ENCODE measurements around the gene HYCC1. TPM values are rescaled to one million over a fixed set of nuclear protein-coding genes. Genes with fewer than 3 reads are reported as not detected.

Gene HYCC1
- total RNA-seq, 1 donor from 2014 or later: 66.0 TPM

- no peak overlapping the region for H3K4me3 Mint-ChIP-seq (ENCODE audit: low read depth)
- H3K27ac Mint-ChIP-seq: peak overlapping the region; percentile 29
- DNase-seq (ENCODE audit: low spot score, unreplicated experiment): no peak
Measured at GRCh38 chr7:23018750-23019149, 4.8 kb upstream of the HYCC1 start.

GRCh38 chr7:23017309-23017708 lies 3.4 kb upstream of the HYCC1 start:
- TF ChIP-seq, protein P1, sequence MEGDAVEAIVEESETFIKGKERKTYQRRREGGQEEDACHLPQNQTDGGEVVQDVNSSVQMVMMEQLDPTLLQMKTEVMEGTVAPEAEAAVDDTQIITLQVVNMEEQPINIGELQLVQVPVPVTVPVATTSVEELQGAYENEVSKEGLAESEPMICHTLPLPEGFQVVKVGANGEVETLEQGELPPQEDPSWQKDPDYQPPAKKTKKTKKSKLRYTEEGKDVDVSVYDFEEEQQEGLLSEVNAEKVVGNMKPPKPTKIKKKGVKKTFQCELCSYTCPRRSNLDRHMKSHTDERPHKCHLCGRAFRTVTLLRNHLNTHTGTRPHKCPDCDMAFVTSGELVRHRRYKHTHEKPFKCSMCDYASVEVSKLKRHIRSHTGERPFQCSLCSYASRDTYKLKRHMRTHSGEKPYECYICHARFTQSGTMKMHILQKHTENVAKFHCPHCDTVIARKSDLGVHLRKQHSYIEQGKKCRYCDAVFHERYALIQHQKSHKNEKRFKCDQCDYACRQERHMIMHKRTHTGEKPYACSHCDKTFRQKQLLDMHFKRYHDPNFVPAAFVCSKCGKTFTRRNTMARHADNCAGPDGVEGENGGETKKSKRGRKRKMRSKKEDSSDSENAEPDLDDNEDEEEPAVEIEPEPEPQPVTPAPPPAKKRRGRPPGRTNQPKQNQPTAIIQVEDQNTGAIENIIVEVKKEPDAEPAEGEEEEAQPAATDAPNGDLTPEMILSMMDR (IDR thresholded peaks at IDR 0.05; ENCODE audit: unreplicated experiment): no peak
- H3K9me3 Mint-ChIP-seq (ENCODE audit: low read depth): no peaks in the 10 kb centered on the region
- no peak overlapping the region for H3K27ac Mint-ChIP-seq
- no peak overlapping the region for H3K4me3 Mint-ChIP-seq (ENCODE audit: low read depth)
- H3K36me3 Mint-ChIP-seq (ENCODE audit: insufficient read depth): no peaks in the 10 kb centered on the region
- peaks cover 5% of the 10 kb centered on the region for H3K4me1 Mint-ChIP-seq (ENCODE audit: low read depth)
- no peak for DNase-seq (ENCODE audit: low spot score, unreplicated experiment)
- H3K27me3 Mint-ChIP-seq: no peaks in the 10 kb centered on the region

More at GRCh38 chr7:23018750-23019149, 4.8 kb upstream of the HYCC1 start:
- peaks cover 5% of the 10 kb centered on the region for H3K4me1 Mint-ChIP-seq (ENCODE audit: low read depth)
- H3K27me3 Mint-ChIP-seq: no peaks in the 10 kb centered on the region
- H3K9me3 Mint-ChIP-seq (ENCODE audit: low read depth): no peaks in the 10 kb centered on the region
- no peaks in the 10 kb centered on the region for H3K36me3 Mint-ChIP-seq (ENCODE audit: insufficient read depth)
- TF ChIP-seq, protein P1 (IDR thresholded peaks at IDR 0.05; ENCODE audit: unreplicated experiment): no peak

- H3K4me1 Mint-ChIP-seq (ENCODE audit: low read depth): peaks cover 5% of the 10 kb centered on the region
Measured at GRCh38 chr7:23016345-23017253, 2.7 kb upstream of the HYCC1 start.

GRCh38 chr7:23014681-23015080 lies 751 bp upstream of the HYCC1 start:
- H3K4me3 Mint-ChIP-seq (ENCODE audit: low read depth): no peak overlapping the region
- no peaks in the 10 kb centered on the region for H3K9me3 Mint-ChIP-seq (ENCODE audit: low read depth)
- no peak for DNase-seq (ENCODE audit: low spot score, unreplicated experiment)
- H3K27me3 Mint-ChIP-seq: no peaks in the 10 kb centered on the region
- H3K36me3 Mint-ChIP-seq (ENCODE audit: insufficient read depth): no peaks in the 10 kb centered on the region
- H3K4me1 Mint-ChIP-seq (ENCODE audit: low read depth): peaks cover 5% of the 10 kb centered on the region
- no peak overlapping the region for H3K27ac Mint-ChIP-seq
- TF ChIP-seq, protein P1 (IDR thresholded peaks at IDR 0.05; ENCODE audit: unreplicated experiment): no peak

More at GRCh38 chr7:23016345-23017253, 2.7 kb upstream of the HYCC1 start:
- TF ChIP-seq, protein P1 (IDR thresholded peaks at IDR 0.05; ENCODE audit: unreplicated experiment): no peak
- H3K9me3 Mint-ChIP-seq (ENCODE audit: low read depth): no peaks in the 10 kb centered on the region
- no peak overlapping the region for H3K4me3 Mint-ChIP-seq (ENCODE audit: low read depth)
- no peaks in the 10 kb centered on the region for H3K36me3 Mint-ChIP-seq (ENCODE audit: insufficient read depth)
- no peak for DNase-seq (ENCODE audit: low spot score, unreplicated experiment)
- no peaks in the 10 kb centered on the region for H3K27me3 Mint-ChIP-seq
- no peak overlapping the region for H3K27ac Mint-ChIP-seq

DNA sequence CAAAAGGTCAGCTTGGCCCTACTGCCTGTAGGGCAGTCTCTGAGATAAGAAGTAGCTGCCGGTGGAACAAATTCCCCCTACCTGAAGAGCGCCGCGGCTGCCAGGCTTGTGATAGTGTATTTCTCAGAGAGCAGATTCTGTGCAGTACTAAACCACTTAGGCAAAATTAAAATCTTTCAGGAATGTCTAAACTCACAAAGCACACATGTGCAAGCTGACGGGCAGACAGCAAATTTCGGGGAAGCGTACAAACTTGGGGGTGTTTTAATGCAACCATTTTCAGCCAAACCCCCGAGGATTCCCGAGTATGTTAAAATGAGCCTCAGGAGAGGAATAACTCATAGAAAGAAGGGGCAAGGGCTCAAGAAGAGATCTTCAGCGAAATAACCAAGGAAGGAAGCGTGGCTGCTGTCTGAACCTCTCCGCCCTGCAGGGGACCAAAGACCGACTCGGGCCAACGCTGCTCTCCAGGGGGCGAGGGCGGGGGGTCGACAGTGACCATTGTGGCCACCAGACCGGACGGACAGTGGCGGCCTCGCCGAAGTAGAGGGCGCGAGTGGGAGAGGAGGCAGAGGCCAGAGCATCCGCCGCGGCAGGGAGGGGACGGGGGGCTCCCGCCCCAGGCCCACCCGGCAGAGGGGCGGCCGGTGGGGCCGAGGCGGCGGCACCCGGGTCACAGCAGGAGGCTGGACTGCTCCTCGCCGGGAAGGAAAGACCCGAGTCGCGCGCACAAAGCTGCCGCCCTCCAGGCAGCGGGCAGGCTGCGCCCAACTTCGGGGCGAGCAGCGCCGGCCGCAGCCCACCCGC lies 819 bp downstream of the HYCC1 start:
- TF ChIP-seq, protein P1 (IDR thresholded peaks at IDR 0.05; ENCODE audit: unreplicated experiment): peak; percentile 6
- Mint-ChIP-seq H3K4me3 (ENCODE audit: low read depth) (no peak overlapping the region), H3K27me3 (no peaks in the 10 kb centered on the region), H3K36me3 (ENCODE audit: insufficient read depth) (no peaks in the 10 kb centered on the region), H3K9me3 (ENCODE audit: low read depth) (no peaks in the 10 kb centered on the region), H3K27ac (no peak overlapping the region), H3K4me1 (ENCODE audit: low read depth) (peaks cover 2% of the 10 kb centered on the region)
- DNase-seq (ENCODE audit: low spot score, unreplicated experiment): peak; percentile 47

All from progenitor cell of endocrine pancreas (in vitro differentiated cells).